ENCODE data around the gene SUPT16H. TPM values are rescaled to one million over a fixed set of nuclear protein-coding genes. Genes with fewer than 3 reads are reported as not detected.

Gene SUPT16H
- total RNA-seq, 4 donors from 2014 or later: 31.5 to 115 (median 64.1) TPM

DNA sequence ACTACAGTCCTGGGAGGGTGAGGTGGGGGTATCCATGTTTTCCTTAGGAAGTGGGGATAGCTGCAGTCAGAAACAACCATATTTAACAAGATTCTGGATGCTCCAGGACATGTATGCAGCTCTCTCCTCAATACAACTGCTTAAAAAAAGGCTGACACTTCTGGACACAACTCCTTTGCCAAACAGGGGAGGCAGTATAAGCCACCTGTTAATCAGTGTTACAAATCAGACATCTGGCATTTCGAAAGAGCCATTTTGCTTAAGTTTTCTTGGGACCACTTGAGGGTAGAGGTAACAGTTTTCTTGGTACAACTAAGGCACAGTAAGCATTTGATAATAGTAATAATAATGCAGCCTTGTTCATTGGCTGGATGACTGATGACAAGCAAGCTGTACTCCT lies 56.8 kb downstream of the SUPT16H start:
- no peaks in the 10 kb centered on the region for H3K9me3 ChIP-seq
- intact Hi-C loops (cut with DNase I; ENCODE audit: low total_unique reads): no loop called here
- H3K4me1 ChIP-seq: no peaks in the 10 kb centered on the region
- TF ChIP-seq, protein P1, sequence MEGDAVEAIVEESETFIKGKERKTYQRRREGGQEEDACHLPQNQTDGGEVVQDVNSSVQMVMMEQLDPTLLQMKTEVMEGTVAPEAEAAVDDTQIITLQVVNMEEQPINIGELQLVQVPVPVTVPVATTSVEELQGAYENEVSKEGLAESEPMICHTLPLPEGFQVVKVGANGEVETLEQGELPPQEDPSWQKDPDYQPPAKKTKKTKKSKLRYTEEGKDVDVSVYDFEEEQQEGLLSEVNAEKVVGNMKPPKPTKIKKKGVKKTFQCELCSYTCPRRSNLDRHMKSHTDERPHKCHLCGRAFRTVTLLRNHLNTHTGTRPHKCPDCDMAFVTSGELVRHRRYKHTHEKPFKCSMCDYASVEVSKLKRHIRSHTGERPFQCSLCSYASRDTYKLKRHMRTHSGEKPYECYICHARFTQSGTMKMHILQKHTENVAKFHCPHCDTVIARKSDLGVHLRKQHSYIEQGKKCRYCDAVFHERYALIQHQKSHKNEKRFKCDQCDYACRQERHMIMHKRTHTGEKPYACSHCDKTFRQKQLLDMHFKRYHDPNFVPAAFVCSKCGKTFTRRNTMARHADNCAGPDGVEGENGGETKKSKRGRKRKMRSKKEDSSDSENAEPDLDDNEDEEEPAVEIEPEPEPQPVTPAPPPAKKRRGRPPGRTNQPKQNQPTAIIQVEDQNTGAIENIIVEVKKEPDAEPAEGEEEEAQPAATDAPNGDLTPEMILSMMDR (IDR thresholded peaks at IDR 0.05): no peak
- no peak for TF ChIP-seq POLR2A (IDR thresholded peaks at IDR 0.05)
- no peak for DNase-seq
- no peak overlapping the region for H3K4me3 ChIP-seq
- H3K27ac ChIP-seq: no peak overlapping the region
- no peaks in the 10 kb centered on the region for H3K36me3 ChIP-seq
- H3K27me3 ChIP-seq: no peaks in the 10 kb centered on the region

DNA sequence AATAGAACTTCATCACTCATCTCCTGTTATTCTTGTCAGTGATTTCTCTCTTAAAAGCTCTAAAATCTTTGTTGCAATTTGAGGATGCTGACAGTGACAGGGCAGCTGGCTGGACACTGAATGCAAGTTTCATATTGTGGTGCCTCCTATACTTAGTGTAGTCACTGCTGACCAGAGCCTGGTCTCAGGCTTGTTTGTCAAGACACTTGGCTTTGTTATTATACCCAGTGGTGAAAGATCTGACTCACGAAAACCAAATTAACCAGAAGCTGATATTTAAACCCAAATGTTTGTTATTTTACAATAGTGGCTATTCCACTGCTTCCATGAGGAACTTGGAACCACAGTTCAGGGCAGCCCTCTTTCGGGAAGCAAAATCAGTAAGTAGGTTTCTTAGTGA lies 61.1 kb downstream of the SUPT16H start:
- no peak overlapping the region for H3K4me3 ChIP-seq
- no peaks in the 10 kb centered on the region for H3K27me3 ChIP-seq
- no peak for DNase-seq
- H3K9me3 ChIP-seq: no peaks in the 10 kb centered on the region
- no peak overlapping the region for H3K27ac ChIP-seq
- no peak for TF ChIP-seq POLR2A (IDR thresholded peaks at IDR 0.05)
- TF ChIP-seq, protein P1 (IDR thresholded peaks at IDR 0.05): no peak
- no peaks in the 10 kb centered on the region for H3K4me1 ChIP-seq
- no peaks in the 10 kb centered on the region for H3K36me3 ChIP-seq
- intact Hi-C loops (cut with DNase I; ENCODE audit: low total_unique reads): no loop called here

DNA sequence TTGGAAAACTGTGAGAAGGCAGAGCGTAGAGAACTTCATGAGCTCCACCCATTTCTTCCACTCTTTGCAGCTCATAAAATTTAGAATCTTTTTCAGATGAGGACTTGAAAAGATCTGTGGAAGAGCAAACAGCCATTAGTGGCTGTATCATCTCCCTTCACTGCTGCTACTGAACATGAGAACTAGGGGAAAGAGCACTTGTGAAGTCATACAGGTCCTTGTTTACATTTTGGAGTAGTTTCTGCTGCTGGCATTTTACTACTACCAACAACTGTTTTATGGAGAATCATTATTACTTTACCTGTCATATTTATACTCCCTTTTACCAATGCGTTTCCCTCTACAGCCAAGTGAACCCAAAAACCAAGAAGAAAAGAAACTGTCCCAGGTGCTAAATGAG lies 62.9 kb downstream of the SUPT16H start:
- no peak for DNase-seq
- H3K36me3 ChIP-seq: no peaks in the 10 kb centered on the region
- H3K27me3 ChIP-seq: no peaks in the 10 kb centered on the region
- intact Hi-C loops (cut with DNase I; ENCODE audit: low total_unique reads): no loop called here
- H3K9me3 ChIP-seq: no peaks in the 10 kb centered on the region
- no peak overlapping the region for H3K4me3 ChIP-seq
- no peak for TF ChIP-seq POLR2A (IDR thresholded peaks at IDR 0.05)
- TF ChIP-seq, protein P1 (IDR thresholded peaks at IDR 0.05): no peak
- no peaks in the 10 kb centered on the region for H3K4me1 ChIP-seq
- H3K27ac ChIP-seq: no peak overlapping the region

DNA sequence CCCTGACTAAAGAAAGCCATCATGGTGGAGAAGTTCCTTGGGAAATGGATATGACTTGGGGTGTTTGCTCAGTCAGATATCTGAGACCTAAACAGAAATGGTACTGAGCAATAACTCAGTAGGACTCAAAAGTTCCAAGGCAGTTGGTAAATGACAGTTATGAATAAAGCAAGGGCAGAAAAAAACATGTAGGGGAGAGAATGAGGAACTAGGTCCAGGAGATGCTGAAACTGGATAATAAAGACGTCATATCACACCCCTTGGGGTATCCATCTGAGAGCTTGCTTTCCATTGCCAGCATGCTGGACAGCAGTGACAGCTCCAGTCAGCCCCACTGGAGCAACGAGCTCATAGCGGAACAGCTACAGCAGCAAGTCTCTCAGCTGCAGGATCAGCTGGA lies 66.4 kb downstream of the SUPT16H start:
- intact Hi-C loops (cut with DNase I; ENCODE audit: low total_unique reads): no loop called here
- TF ChIP-seq POLR2A (IDR thresholded peaks at IDR 0.05): no peak
- TF ChIP-seq, protein P1 (IDR thresholded peaks at IDR 0.05): no peak
- H3K36me3 ChIP-seq: no peaks in the 10 kb centered on the region
- H3K9me3 ChIP-seq: no peaks in the 10 kb centered on the region
- no peaks in the 10 kb centered on the region for H3K4me1 ChIP-seq
- H3K27me3 ChIP-seq: no peaks in the 10 kb centered on the region
- H3K27ac ChIP-seq: no peak overlapping the region
- H3K4me3 ChIP-seq: no peak overlapping the region
- no peak for DNase-seq

DNA sequence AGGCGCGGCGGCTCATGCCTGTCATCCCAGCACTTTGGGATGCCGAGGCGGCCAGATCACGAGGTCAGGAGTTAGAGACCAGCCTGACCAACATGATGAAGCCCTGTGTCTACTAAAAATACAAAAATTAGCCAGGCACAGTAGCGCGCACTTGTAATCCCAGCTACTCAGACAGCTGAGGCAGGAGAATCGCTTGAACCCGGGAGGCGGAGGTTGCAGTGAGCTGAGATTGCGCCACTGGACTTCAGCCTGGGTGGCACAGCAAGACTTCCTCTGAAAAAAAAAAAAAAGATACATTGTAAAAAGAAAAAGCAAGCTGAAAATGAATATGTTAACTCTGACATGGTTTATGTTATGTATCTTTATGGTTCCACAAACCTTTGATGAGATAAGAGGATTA lies 70.3 kb downstream of the SUPT16H start:
- H3K27me3 ChIP-seq: peaks cover 0 to 5% of the 10 kb centered on the region in 2 donors
- H3K4me1 ChIP-seq: no peaks in the 10 kb centered on the region
- H3K4me3 ChIP-seq: no peak overlapping the region
- TF ChIP-seq, protein P1 (IDR thresholded peaks at IDR 0.05): no peak
- no peak for TF ChIP-seq POLR2A (IDR thresholded peaks at IDR 0.05)
- H3K9me3 ChIP-seq: no peaks in the 10 kb centered on the region
- H3K36me3 ChIP-seq: no peaks in the 10 kb centered on the region
- intact Hi-C loops (cut with DNase I; ENCODE audit: low total_unique reads): no loop called here
- no peak overlapping the region for H3K27ac ChIP-seq
- DNase-seq: no peak

Data from uterus (tissue), 4 donors.